HCT116 (cell line): ENCODE data around the gene ADARB2.

Experiments used
- EZH2 ChIP-seq: fragments of 200-600 bp; sonication (generic); IDR thresholded peaks from 2 replicates; pipeline ENCODE4 v1.6.1; 2017; ENCODE audit warnings: antibody characterized with exemption, mixed run types
- POLR2A ChIP-seq: IDR thresholded peaks from 2 replicates; pipeline ENCODE4 v1.7.0; 2011; ENCODE audit warnings: borderline replicate concordance; ENCODE audit not compliant: insufficient read depth, insufficient read length; ENCODE audit errors: extremely low read depth
- POLR2AphosphoS5 ChIP-seq: IDR thresholded peaks from 2 replicates; pipeline ENCODE4 v1.6.1; 2011; ENCODE audit warnings: mild to moderate bottlenecking, low read depth, low read length, moderate library complexity
- RAD21 ChIP-seq: IDR thresholded peaks from 2 replicates; pipeline ENCODE4 v1.6.1; 2012; ENCODE audit warnings: low read depth, mild to moderate bottlenecking
- REST ChIP-seq: IDR thresholded peaks from 2 replicates; pipeline ENCODE4 v1.6.1; 2012; ENCODE audit warnings: low read depth
- SIN3A ChIP-seq: IDR thresholded peaks from 2 replicates; pipeline ENCODE4 v1.6.1; 2012; ENCODE audit warnings: low read depth
- YY1 ChIP-seq: IDR thresholded peaks from 2 replicates; pipeline ENCODE4 v1.6.1; 2011; ENCODE audit warnings: low read length, low read depth, moderate library complexity, mild to moderate bottlenecking; ENCODE audit not compliant: insufficient replicate concordance; ENCODE audit errors: extremely low read depth
- ZNF274 ChIP-seq: fragments of 200-500 bp; sonication (Bioruptor generic); IDR thresholded peaks from 2 replicates; pipeline ENCODE4 v1.6.1; 2014; ENCODE audit warnings: mild to moderate bottlenecking, low read depth, low read length, inconsistent platforms
- TF ChIP-seq, protein P1 (sequence below), 3 experiments: fragments of 200-600 bp in 1 of 3; sonication (generic) in 1 of 3; IDR thresholded peaks in 2 of 3; conservative IDR thresholded peaks in 1 of 3; 2 replicates each; pipeline ENCODE4 v1.5.1; 2012 to 2017; ENCODE audit warnings: low read depth in 2 of 3, low read length in 2 of 3, antibody characterized with exemption in 1 of 3, borderline replicate concordance in 1 of 3, control low read depth in 1 of 3, mild to moderate bottlenecking in 1 of 3, mixed read lengths in 1 of 3, mixed run types in 1 of 3, moderate library complexity in 1 of 3; ENCODE audit not compliant: insufficient read depth in 1 of 3
- TF ChIP-seq, protein P2 (sequence below): IDR thresholded peaks from 2 replicates; pipeline ENCODE4 v1.6.1; 2012

DNA sequence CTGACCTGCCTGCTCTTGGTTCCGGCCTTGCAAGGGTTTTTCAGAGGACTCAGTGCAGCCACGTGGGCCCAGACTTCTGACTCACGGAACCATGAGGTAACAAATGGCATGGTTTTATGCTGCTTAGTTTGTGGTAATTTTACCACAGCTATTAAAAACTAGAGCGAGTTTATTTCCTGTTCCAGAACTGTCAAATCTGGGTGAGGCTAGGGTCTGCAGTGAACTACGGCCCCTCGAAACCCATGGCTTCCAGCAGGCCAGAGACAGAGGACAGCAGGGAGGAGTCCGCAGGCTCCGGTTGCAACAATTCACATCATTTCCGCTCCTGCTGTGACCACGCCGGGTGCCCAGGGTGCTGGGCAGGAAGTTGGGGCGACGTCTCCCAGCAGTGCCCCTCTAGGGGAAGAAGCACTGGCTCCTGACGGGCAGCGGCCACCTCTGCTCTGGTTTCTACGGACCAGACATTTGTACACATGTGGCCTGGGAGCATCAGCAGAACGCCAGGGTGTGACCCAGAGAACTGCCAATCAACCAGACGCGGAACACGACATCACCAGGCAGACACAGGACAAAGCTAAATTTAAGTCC is 74.8 kb downstream of the ADARB2 start:
- TF ChIP-seq REST (no peak), EZH2 (no peak), SIN3A (no peak), POLR2AphosphoS5 (no peak), POLR2A (no peak), YY1 (no peak), RAD21 (no peak), ZNF274 (no peak)
- TF ChIP-seq, protein P1, sequence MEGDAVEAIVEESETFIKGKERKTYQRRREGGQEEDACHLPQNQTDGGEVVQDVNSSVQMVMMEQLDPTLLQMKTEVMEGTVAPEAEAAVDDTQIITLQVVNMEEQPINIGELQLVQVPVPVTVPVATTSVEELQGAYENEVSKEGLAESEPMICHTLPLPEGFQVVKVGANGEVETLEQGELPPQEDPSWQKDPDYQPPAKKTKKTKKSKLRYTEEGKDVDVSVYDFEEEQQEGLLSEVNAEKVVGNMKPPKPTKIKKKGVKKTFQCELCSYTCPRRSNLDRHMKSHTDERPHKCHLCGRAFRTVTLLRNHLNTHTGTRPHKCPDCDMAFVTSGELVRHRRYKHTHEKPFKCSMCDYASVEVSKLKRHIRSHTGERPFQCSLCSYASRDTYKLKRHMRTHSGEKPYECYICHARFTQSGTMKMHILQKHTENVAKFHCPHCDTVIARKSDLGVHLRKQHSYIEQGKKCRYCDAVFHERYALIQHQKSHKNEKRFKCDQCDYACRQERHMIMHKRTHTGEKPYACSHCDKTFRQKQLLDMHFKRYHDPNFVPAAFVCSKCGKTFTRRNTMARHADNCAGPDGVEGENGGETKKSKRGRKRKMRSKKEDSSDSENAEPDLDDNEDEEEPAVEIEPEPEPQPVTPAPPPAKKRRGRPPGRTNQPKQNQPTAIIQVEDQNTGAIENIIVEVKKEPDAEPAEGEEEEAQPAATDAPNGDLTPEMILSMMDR (IDR thresholded peaks at IDR 0.05 in 2 of 3, conservative IDR thresholded peaks at IDR 0.05 in 1 of 3; ENCODE audit: borderline replicate concordance in 1 of 3, insufficient read depth in 1 of 3, low read depth in 2 of 3, low read length in 2 of 3): no peak
- TF ChIP-seq, protein P2, sequence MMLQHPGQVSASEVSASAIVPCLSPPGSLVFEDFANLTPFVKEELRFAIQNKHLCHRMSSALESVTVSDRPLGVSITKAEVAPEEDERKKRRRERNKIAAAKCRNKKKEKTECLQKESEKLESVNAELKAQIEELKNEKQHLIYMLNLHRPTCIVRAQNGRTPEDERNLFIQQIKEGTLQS: no peak
